Liver (tissue), 9 donors: ENCODE data around the gene CA5A. TPM values are rescaled to one million over a fixed set of nuclear protein-coding genes. Genes with fewer than 3 reads are reported as not detected.

ENCODE experiments used
- DNase-seq: peaks from one replicate; pipeline ENCODE4 v3.0.0-alpha.2; 2017; ENCODE audit warnings: low spot score
- H3K27ac ChIP-seq, 2 donors: one replicate each; pipeline ENCODE4 v1.7.0; 2013; ENCODE audit warnings: inconsistent platforms in 2 of 2, low read length in 2 of 2, control low read depth in 1 of 2, low read depth in 1 of 2, mild to moderate bottlenecking in 1 of 2
- H3K27me3 ChIP-seq, 4 donors: one replicate each; pipeline versions ENCODE4 v1.6.1 to v1.7.0; 2013; ENCODE audit warnings: low read length in 3 of 4, inconsistent platforms in 1 of 4, mild to moderate bottlenecking in 1 of 4, moderate library complexity in 1 of 4; ENCODE audit not compliant: control insufficient read depth in 4 of 4, insufficient read depth in 4 of 4
- H3K36me3 ChIP-seq, 4 donors: one replicate each; pipeline versions ENCODE4 v1.6.1 to v1.7.0; 2013; ENCODE audit warnings: low read length in 3 of 4, mild to moderate bottlenecking in 3 of 4, low read depth in 1 of 4, moderate library complexity in 1 of 4; ENCODE audit not compliant: control insufficient read depth in 4 of 4, insufficient read depth in 3 of 4
- H3K4me1 ChIP-seq, 4 donors: one replicate each; pipeline versions ENCODE4 v1.6.1 to v1.7.0; 2013; ENCODE audit warnings: low read length in 3 of 4, mild to moderate bottlenecking in 3 of 4, moderate library complexity in 1 of 4; ENCODE audit not compliant: control insufficient read depth in 4 of 4, insufficient read depth in 4 of 4
- H3K4me3 ChIP-seq, 3 donors: one replicate each; pipeline versions ENCODE4 v1.6.1 to v1.7.0; 2013; ENCODE audit warnings: low read length in 3 of 3, control low read depth in 1 of 3, low read depth in 1 of 3, mild to moderate bottlenecking in 1 of 3
- H3K9ac ChIP-seq, 2 donors: one replicate each; pipeline ENCODE4 v1.7.0; 2013; ENCODE audit warnings: low read length in 2 of 2, mild to moderate bottlenecking in 2 of 2, moderate library complexity in 2 of 2, control low read depth in 1 of 2, low read depth in 1 of 2
- H3K9me3 ChIP-seq, 4 donors: one replicate each; pipeline versions ENCODE4 v1.6.1 to v1.7.0; 2013; ENCODE audit warnings: low read length in 3 of 4; ENCODE audit not compliant: control insufficient read depth in 4 of 4
- CTCF ChIP-seq: fragments of 150-350 bp; IDR thresholded peaks from 2 replicates; pipeline ENCODE4 v1.5.1; 2017; ENCODE audit warnings: improper control_type of control experiment, low read depth, low read length; ENCODE audit not compliant: missing input control
- FOXA1 ChIP-seq: IDR thresholded peaks from 2 replicates; pipeline ENCODE4 v1.6.1; 2016; ENCODE audit warnings: antibody characterized with exemption
- FOXA2 ChIP-seq: IDR thresholded peaks from 2 replicates; pipeline ENCODE4 v1.6.1; 2016; ENCODE audit warnings: antibody characterized with exemption
- GABPA ChIP-seq, 2 donors: IDR thresholded peaks in 1 of 2; conservative IDR thresholded peaks in 1 of 2; 2 replicates each; pipeline ENCODE4 v1.6.1; 2016; ENCODE audit warnings: antibody characterized with exemption in 2 of 2, mild to moderate bottlenecking in 1 of 2, moderate library complexity in 1 of 2
- HNF4A ChIP-seq, 2 donors: conservative IDR thresholded peaks; 2 replicates each; pipeline ENCODE4 v1.6.1; 2016; ENCODE audit warnings: antibody characterized with exemption in 2 of 2, mild to moderate bottlenecking in 2 of 2
- JUND ChIP-seq, 2 donors: IDR thresholded peaks; 2 replicates each; pipeline ENCODE4 v1.6.1; 2016; ENCODE audit warnings: antibody characterized with exemption in 2 of 2
- RAD21 ChIP-seq, 2 donors: IDR thresholded peaks; 2 replicates each; pipeline ENCODE4 v1.6.1; 2016; ENCODE audit warnings: antibody characterized with exemption in 2 of 2, mild to moderate bottlenecking in 2 of 2
- RXRA ChIP-seq, 2 donors: IDR thresholded peaks; 2 replicates each; pipeline ENCODE4 v1.6.1; 2017 to 2018; ENCODE audit warnings: antibody characterized with exemption in 2 of 2, mild to moderate bottlenecking in 1 of 2
- SP1 ChIP-seq: IDR thresholded peaks from 2 replicates; pipeline ENCODE4 v1.6.1; 2018; ENCODE audit warnings: antibody characterized with exemption, mild to moderate bottlenecking
- TAF1 ChIP-seq: conservative IDR thresholded peaks from 2 replicates; pipeline ENCODE4 v1.6.1; 2016; ENCODE audit warnings: antibody characterized with exemption, mild to moderate bottlenecking
- YY1 ChIP-seq: IDR thresholded peaks from 2 replicates; pipeline ENCODE4 v1.6.1; 2016; ENCODE audit warnings: antibody characterized with exemption, mild to moderate bottlenecking
- WGBS: extraction: QIAGEN DNeasy Blood & Tissue Kit; methylation state at CpG from one replicate; pipeline ENCODE4 v1.1.7; 2013; 5-methylcytosine and 5-hydroxymethylcytosine counted together
- polyA plus RNA-seq, 2 donors: library from polyadenylated mRNA; stranded (reverse) in 1 of 2; unstranded in 1 of 2; fragments of 200-250 nt in 1 of 2; fragments of >200 nt in 1 of 2; fragmentation: Nextera tagmentation in 1 of 2; extraction: Ambion mirVana in 1 of 2; gene quantifications; one replicate each; pipeline versions ENCODE4 v1.2.1 to v1.2.3, GENCODE V29; 2013 to 2015
- total RNA-seq, 2 donors: library from RNA; depleted of rRNA; stranded (reverse); fragments of >200 nt; gene quantifications; one replicate each; pipeline ENCODE4 v1.2.3, GENCODE V29; 2014
- TF ChIP-seq, protein P1 (sequence below): IDR thresholded peaks from 2 replicates; pipeline ENCODE4 v1.6.1; 2016; ENCODE audit warnings: antibody characterized with exemption
- TF ChIP-seq, protein P2 (sequence below): IDR thresholded peaks from 2 replicates; pipeline ENCODE4 v1.6.1; 2016; ENCODE audit warnings: antibody characterized with exemption, mild to moderate bottlenecking
- donor health status: healthy.
- donor health status: healthy.
- donor health status: healthy.
- donor health status: healthy.
- donor health status: healthy.

CA5A gene
- total and polyA plus RNA-seq, 4 donors, result 12.3 to 66.8 (median 33.6) TPM

GRCh38 chr16:87924811-87925670, 11.3 kb downstream of the CA5A start:
- 84% methylated on average over 26 of the region's 26 CpGs for WGBS
- Histone ChIP-seq H3K27me3 (no peaks in the 10 kb centered on the region), H3K27ac (no peak overlapping the region), H3K36me3 (peaks cover 3 to 28% (median 11%) of the 10 kb centered on the region in 4 donors), H3K9me3 (no peaks in the 10 kb centered on the region), H3K9ac (no peak overlapping the region), H3K4me1 (peaks cover 7 to 23% (median 21%) of the 10 kb centered on the region in 4 donors), H3K4me3 (no peak overlapping the region)
- DNase-seq, result no peak
- no peak for TF ChIP-seq TAF1
- no peak for TF ChIP-seq GABPA (IDR thresholded peaks at IDR 0.05 in 1 of 2, conservative IDR thresholded peaks at IDR 0.05 in 1 of 2)
- TF ChIP-seq, protein P1, sequence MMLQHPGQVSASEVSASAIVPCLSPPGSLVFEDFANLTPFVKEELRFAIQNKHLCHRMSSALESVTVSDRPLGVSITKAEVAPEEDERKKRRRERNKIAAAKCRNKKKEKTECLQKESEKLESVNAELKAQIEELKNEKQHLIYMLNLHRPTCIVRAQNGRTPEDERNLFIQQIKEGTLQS, result no peak
- no peak for TF ChIP-seq RXRA (IDR thresholded peaks at IDR 0.05)

DNA sequence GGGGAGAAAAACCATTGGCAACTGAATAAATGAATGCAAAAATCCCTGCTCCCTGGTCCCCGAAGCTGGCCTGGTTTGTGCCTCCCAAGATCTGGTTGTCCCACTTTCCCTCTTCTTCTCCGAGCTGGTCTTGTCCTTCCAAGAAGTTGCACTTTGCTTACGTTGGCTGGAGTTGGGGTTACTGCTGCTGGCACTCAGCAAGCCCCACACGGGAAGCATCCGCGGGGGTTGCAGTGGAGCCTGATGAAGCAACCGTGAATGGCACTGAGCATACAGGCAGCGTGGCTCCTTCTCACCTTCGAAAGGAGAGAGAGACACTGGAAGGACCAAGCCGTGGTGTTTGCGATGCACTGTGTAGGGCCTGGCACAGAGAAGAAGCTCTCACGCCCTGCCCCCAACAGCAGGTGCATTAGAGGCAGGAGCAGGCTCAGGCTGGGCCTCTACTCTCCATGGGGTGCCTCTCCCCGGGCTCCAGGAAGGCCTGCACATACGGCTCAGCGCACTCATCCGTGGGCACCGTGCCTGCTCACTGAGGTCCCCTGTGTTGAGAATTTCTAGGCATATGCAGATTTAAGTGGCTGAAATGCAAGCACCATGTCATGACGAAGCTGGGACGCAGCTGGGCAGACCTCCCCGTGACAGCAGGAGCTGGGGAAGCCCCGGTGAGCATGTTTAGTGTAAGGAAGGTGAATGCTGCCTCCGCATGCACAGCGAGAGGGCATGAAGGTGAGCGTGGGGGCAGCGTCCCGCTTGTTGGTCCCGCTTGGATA, 12.1 kb downstream of the CA5A start:
- Histone ChIP-seq H3K4me1 (peaks cover 9 to 29% (median 22%) of the 10 kb centered on the region in 4 donors), H3K36me3 (peaks cover 3 to 28% (median 11%) of the 10 kb centered on the region in 4 donors), H3K27ac (no peak overlapping the region), H3K9ac (no peak overlapping the region), H3K9me3 (no peaks in the 10 kb centered on the region), H3K27me3 (no peaks in the 10 kb centered on the region), H3K4me3 (no peak overlapping the region)
- WGBS, result 79% methylated on average over 27 of the region's 27 CpGs
- DNase-seq, result no peak
- TF ChIP-seq HNF4A (conservative IDR thresholded peaks at IDR 0.05) (no peak), RAD21 (IDR thresholded peaks at IDR 0.05) (no peak), JUND (IDR thresholded peaks at IDR 0.05) (no peak), SP1 (no peak), FOXA2 (no peak), FOXA1 (no peak), RXRA (IDR thresholded peaks at IDR 0.05) (no peak), CTCF (no peak), YY1 (no peak)
- TF ChIP-seq, protein P2, sequence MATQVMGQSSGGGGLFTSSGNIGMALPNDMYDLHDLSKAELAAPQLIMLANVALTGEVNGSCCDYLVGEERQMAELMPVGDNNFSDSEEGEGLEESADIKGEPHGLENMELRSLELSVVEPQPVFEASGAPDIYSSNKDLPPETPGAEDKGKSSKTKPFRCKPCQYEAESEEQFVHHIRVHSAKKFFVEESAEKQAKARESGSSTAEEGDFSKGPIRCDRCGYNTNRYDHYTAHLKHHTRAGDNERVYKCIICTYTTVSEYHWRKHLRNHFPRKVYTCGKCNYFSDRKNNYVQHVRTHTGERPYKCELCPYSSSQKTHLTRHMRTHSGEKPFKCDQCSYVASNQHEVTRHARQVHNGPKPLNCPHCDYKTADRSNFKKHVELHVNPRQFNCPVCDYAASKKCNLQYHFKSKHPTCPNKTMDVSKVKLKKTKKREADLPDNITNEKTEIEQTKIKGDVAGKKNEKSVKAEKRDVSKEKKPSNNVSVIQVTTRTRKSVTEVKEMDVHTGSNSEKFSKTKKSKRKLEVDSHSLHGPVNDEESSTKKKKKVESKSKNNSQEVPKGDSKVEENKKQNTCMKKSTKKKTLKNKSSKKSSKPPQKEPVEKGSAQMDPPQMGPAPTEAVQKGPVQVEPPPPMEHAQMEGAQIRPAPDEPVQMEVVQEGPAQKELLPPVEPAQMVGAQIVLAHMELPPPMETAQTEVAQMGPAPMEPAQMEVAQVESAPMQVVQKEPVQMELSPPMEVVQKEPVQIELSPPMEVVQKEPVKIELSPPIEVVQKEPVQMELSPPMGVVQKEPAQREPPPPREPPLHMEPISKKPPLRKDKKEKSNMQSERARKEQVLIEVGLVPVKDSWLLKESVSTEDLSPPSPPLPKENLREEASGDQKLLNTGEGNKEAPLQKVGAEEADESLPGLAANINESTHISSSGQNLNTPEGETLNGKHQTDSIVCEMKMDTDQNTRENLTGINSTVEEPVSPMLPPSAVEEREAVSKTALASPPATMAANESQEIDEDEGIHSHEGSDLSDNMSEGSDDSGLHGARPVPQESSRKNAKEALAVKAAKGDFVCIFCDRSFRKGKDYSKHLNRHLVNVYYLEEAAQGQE, result no peak
- TF ChIP-seq, protein P1, result no peak
